OCI-LY7 (cell line): ENCODE measurements around the gene UNC5A. TPM values are rescaled to one million over a fixed set of nuclear protein-coding genes. Genes with fewer than 3 reads are reported as not detected.

Experiments
- BruUV-seq: library from RNA; stranded (reverse); fragments of 400-500 nt; replicated peaks from 2 replicates; lab custom pipeline; 2021; lab: Mats Ljungman, UMichigan
- CTCF ChIA-PET: fragments of 300-600 bp; sonication (Branson Sonifier 250); formaldehyde crosslinking; loops from one replicate; lab custom pipeline; 2022; ENCODE audit warnings: antibody characterized with exemption; ENCODE audit not compliant: unreplicated experiment; lab: Charles Lee
- POLR2A ChIA-PET: fragments of 300-600 bp; sonication (Branson Sonifier 250); formaldehyde crosslinking; loops from one replicate; lab custom pipeline; 2022; ENCODE audit warnings: antibody characterized with exemption; lab: Charles Lee
- DNase-seq: peaks from one replicate; pipeline ENCODE4 v3.0.0-alpha.2; 2015; ENCODE audit warnings: low spot score
- H2AFZ ChIP-seq: fragments of 200-600 bp; sonication (generic), shearing (Covaris generic); 2 replicates; pipeline ENCODE4 v1.6.1; 2014; ENCODE audit warnings: mild to moderate bottlenecking, antibody characterized with exemption, low read length, moderate library complexity
- H3K27ac ChIP-seq: fragments of 200-600 bp; sonication (generic); 2 replicates; pipeline ENCODE4 v1.5.1; 2014; ENCODE audit warnings: mixed run types, low read depth, mild to moderate bottlenecking, moderate library complexity, low read length, inconsistent platforms; ENCODE audit not compliant: poor library complexity, severe bottlenecking
- H3K36me3 ChIP-seq: fragments of 200-600 bp; sonication (generic); 2 replicates; pipeline ENCODE4 v1.6.1; 2014; ENCODE audit warnings: mild to moderate bottlenecking, antibody characterized with exemption, low read length, moderate library complexity, mixed read lengths; ENCODE audit not compliant: insufficient read depth
- H3K4me1 ChIP-seq: fragments of 200-600 bp; sonication (generic); 2 replicates; pipeline ENCODE4 v1.5.1; 2014; ENCODE audit warnings: mild to moderate bottlenecking, low read length; ENCODE audit not compliant: insufficient read depth, poor library complexity, severe bottlenecking
- H3K4me2 ChIP-seq: fragments of 200-600 bp; sonication (generic); 2 replicates; pipeline ENCODE4 v1.6.1; 2014; ENCODE audit warnings: mild to moderate bottlenecking, low read length
- H3K4me3 ChIP-seq: fragments of 200-600 bp; sonication (generic); 2 replicates; pipeline ENCODE4 v1.5.1; 2014; ENCODE audit warnings: mild to moderate bottlenecking, low read depth, low read length; ENCODE audit not compliant: poor library complexity, severe bottlenecking
- H3K79me2 ChIP-seq: fragments of 200-600 bp; sonication (generic); 2 replicates; pipeline ENCODE4 v1.6.1; 2016; ENCODE audit warnings: low read depth, mild to moderate bottlenecking, low read length, moderate library complexity, mixed read lengths; ENCODE audit not compliant: insufficient read depth
- H3K9me2 ChIP-seq: fragments of 200-600 bp; sonication (generic); 2 replicates; pipeline ENCODE4 v1.6.1; 2016; ENCODE audit warnings: mild to moderate bottlenecking, low read length, mixed read lengths; ENCODE audit not compliant: insufficient read depth
- H3K9me3 ChIP-seq: fragments of 200-600 bp; sonication (generic); 2 replicates; pipeline ENCODE4 v1.6.1; 2014; ENCODE audit warnings: mild to moderate bottlenecking, mixed run types, low read length, mixed read lengths
- H4K20me1 ChIP-seq: fragments of 200-600 bp; sonication (generic); 2 replicates; pipeline ENCODE4 v1.6.1; 2014; ENCODE audit warnings: mild to moderate bottlenecking, antibody characterized with exemption, low read length, moderate library complexity, mixed read lengths; ENCODE audit not compliant: insufficient read depth
- CTCF ChIP-seq: fragments of 200-600 bp; sonication (generic); conservative IDR thresholded peaks from 2 replicates; pipeline ENCODE4 v1.5.1; 2014; ENCODE audit warnings: mild to moderate bottlenecking, antibody characterized with exemption, low read length, moderate library complexity, mixed read lengths
- EZH2phosphoT487 ChIP-seq: fragments of 200-600 bp; sonication (generic); IDR thresholded peaks from 2 replicates; pipeline ENCODE4 v1.6.1; 2018; ENCODE audit warnings: low read depth, borderline replicate concordance, mild to moderate bottlenecking, mixed run types, antibody characterized with exemption, low read length, moderate library complexity, mixed read lengths
- intact Hi-C: fragments of 100-400 bp; cut with micrococcal nuclease; formaldehyde crosslinking; loops from one replicate; pipeline ENCODE4 v1.10.0; 2022; ENCODE audit not compliant: unreplicated experiment
- total RNA-seq, 2 experiments: library from RNA; depleted of rRNA in 1 of 2; stranded (reverse); fragments of >200 nt in 1 of 2; shearing (Covaris generic) in 1 of 2; gene quantifications; 2 replicates each; pipeline ENCODE4 v1.2.3, GENCODE V29; 2014 to 2022

The UNC5A gene
- total RNA-seq, 2 experiments from 2014 or later: not detected

DNA sequence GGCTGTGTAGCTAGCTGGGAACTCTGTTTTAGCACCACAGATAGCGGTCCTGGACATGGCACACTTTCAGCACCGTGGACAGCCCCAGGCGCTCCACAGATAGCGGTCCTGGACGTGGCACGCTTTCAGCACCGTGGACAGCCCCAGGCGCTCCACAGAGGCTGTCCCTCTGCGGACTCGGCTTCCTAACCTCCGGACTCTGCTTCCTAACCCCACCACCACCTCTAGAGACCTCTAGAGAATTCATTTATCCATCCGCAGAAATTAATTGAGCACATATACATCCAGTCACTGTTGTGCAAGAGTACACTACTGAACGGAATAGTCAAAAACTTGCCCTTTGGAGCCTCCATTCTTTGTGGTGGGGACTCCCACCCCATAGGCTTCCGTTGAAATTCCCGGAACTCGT is 27.4 kb downstream of the UNC5A start:
- H2AFZ ChIP-seq: no peak overlapping the region

GRCh38 chr5:176843673-176844072 is 33.3 kb downstream of the UNC5A start:
- Histone ChIP-seq H4K20me1 (no peaks in the 10 kb centered on the region), H3K27ac (no peak overlapping the region), H2AFZ (no peak overlapping the region), H3K9me3 (no peaks in the 10 kb centered on the region), H3K9me2 (no peaks in the 10 kb centered on the region), H3K36me3 (no peaks in the 10 kb centered on the region), H3K4me1 (no peaks in the 10 kb centered on the region), H3K4me2 (no peak overlapping the region), H3K4me3 (no peak overlapping the region), H3K79me2 (no peaks in the 10 kb centered on the region)
- DNase-seq: no peak
- intact Hi-C loops: no loop called here
- BruUV-seq: no TSS peak
- TF ChIP-seq EZH2phosphoT487 (no peak), CTCF (no peak)
- CTCF ChIA-PET: no interaction called here
- POLR2A ChIA-PET: no interaction called here

More for the DNA sequence above, 27.4 kb downstream of the UNC5A start:
- ChIA-PET CTCF (no interaction called here), POLR2A (no interaction called here)
- H3K79me2 ChIP-seq: no peaks in the 10 kb centered on the region
- no peaks in the 10 kb centered on the region for H3K9me3 ChIP-seq
- no peak overlapping the region for H3K27ac ChIP-seq
- H3K4me1 ChIP-seq: no peaks in the 10 kb centered on the region
- H3K36me3 ChIP-seq: no peaks in the 10 kb centered on the region
- no peaks in the 10 kb centered on the region for H4K20me1 ChIP-seq
- DNase-seq: peak; percentile 43
- intact Hi-C loops: no loop called here
- H3K4me3 ChIP-seq: no peak overlapping the region
- BruUV-seq: no TSS peak
- no peaks in the 10 kb centered on the region for H3K9me2 ChIP-seq
- no peak overlapping the region for H3K4me2 ChIP-seq
- TF ChIP-seq EZH2phosphoT487 (no peak), CTCF (no peak)

GRCh38 chr5:176844281-176844680 is 33.9 kb downstream of the UNC5A start:
- TF ChIP-seq EZH2phosphoT487: no peak
- TF ChIP-seq CTCF: no peak
- Histone ChIP-seq H3K4me2 (no peak overlapping the region), H4K20me1 (no peaks in the 10 kb centered on the region), H3K9me3 (no peaks in the 10 kb centered on the region), H3K27ac (no peak overlapping the region), H3K9me2 (no peaks in the 10 kb centered on the region), H2AFZ (no peak overlapping the region), H3K36me3 (no peaks in the 10 kb centered on the region), H3K4me1 (no peaks in the 10 kb centered on the region), H3K4me3 (no peak overlapping the region), H3K79me2 (no peaks in the 10 kb centered on the region)
- POLR2A ChIA-PET: no interaction called here
- CTCF ChIA-PET: no interaction called here
- intact Hi-C loops: no loop called here
- DNase-seq: no peak
- no TSS peak for BruUV-seq
